ENCODE data around the gene FGD4.
A peak's percentile ranks its signal among the peaks of the same experiment; 100 is the strongest.

The FGD4 gene

DNA sequence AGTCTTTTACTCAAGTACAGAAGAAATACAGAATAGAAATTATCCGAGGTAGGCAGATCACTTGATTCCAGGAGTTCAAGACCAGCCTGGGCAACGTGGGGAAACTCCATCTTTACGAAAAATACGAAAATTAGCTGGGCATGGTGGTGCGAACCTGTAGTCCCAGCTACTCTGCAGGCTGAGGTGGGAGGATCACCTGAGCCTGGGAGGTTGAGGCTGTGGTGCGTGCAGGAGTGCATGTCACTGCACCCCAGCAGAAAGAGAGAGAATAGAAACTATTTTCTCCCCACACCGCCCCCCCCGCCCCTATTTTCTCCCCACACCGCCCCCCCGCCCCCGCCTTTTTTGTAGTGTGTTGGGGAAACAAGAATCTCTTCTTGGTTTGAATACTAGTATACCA is 281.9 kb downstream of the FGD4 start:
- no peak for DNase-seq (ENCODE audit: low spot score)

DNA sequence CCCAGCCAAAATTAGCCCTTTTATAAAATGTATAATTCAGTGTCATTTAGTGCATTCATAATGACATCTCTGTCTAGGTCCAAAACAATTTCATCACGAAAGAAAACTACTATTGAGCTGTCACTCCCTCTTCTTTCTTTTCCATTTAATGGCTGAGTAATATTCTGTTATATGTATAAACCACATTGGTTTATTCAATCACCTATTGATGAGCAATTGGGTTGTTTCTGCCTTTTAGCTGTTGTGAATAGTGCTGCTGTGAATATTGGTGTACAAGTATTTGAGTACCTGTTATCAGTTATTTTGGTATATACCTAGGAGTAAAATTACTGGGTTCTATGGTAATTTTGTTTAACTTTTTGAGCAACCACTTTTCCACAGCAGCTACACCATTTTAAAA is 287.0 kb downstream of the FGD4 start:
- DNase-seq (ENCODE audit: low spot score): no peak

DNA sequence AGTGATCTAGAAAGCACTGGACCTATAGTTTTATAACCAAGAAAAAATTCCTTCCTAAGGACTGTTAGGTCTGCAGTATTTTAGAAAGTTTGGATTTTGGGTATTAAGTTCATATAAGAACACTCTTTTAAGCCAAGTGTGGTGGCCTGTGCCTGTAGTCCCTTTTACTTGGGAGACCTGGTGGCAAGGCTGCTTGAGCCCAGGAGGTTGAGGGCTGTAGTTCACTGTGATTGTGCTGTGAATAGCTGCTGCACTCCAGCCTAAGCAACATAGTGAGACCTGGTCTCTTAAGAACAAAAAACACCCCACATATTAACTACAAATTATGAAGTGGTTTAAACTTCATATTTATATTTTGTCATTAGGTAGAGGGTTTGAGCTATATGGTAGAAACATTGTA is 289.4 kb downstream of the FGD4 start:
- no peak for DNase-seq (ENCODE audit: low spot score)

DNA sequence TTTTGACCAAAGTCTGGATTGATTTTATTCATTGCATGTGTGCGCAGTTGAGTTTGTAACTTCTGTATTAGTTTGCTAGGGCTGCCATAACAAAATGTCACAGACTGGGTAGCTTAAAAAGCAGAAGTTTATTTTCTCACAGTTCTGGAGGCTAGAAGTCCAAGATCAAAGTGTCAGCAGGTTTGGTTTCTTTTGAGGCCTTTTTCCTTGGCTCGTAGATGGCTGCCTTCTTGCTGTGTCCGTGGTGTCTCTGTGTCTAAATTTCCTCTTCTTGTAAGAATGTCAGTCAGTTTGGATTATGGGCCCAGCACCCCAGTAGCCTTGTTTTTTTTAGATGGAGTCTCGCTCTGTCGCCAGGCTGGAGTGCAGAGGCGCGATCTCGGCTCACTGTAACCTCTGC is 291.6 kb downstream of the FGD4 start:
- DNase-seq (ENCODE audit: low spot score): no peak

DNA sequence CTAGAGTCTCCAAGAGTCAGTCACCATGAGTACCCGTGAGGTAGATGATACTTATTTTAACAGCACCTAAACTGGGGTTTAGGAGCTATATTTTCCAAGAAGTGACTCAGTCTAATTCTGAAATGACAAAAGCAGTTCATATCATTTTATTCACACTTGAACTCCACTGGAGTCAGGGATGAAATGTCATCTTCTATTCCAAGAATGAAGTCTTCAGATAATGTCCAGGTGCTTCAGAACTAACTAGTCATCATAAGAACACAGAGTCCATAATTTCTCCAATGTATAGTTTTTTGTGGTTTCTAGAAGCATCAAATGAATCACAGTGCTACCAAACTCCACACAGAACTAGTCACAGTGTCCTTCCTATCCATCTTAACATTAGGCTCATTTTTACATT is 293.0 kb downstream of the FGD4 start:
- DNase-seq (ENCODE audit: low spot score): peak; percentile 26

DNA sequence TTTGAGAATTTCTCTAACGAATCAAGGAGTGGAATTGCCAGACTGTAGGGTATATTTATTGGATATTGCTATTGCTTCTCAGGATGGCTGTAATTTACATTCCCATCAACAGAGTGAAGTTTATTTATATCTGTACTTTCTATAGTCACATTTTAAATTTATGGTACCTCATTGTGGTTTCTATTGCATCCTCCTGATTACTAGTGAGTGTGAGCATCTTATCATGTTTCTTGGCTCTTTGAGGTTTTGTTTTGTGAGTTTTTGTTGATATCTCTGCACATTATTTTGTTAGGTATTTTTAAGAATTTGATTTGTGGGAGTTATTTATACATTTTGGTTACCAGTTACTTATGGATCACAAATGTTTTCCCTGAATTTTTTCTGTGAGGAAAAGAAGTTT is 293.7 kb downstream of the FGD4 start:
- DNase-seq (ENCODE audit: low spot score): no peak

All from activated CD4-positive, alpha-beta T cell treated with anti-CD3 and anti-CD28 coated beads, Interleukin-2, Interleukin-4, amounts not matched to agents 100 ng/mL and 50 ng/mL, durations not matched to agents 16 hours and 8 hours (primary cell).